Ecto neural progenitor cell (in vitro differentiated cells): ENCODE measurements around the gene ADAMTSL1.
"Not testable (repeated sequence)": the region's sequence is repeated elsewhere in the genome, so short reads cannot be mapped to it uniquely, and the experiment has no call there.

ENCODE experiments used
- DNase-seq: peaks from one replicate; pipeline ENCODE4 v3.0.0-alpha.2; 2018; ENCODE audit warnings: low spot score

Gene ADAMTSL1

GRCh38 chr9:18864516-18864915 is 390.6 kb downstream of the ADAMTSL1 start:
- DNase-seq = no peak

GRCh38 chr9:18865542-18865941 is 391.6 kb downstream of the ADAMTSL1 start:
- DNase-seq = no peak

GRCh38 chr9:18866121-18866831 is 392.3 kb downstream of the ADAMTSL1 start:
- DNase-seq = no peak

- DNase-seq = no peak
These were observed 395.8 kb downstream of the ADAMTSL1 start for GRCh38 chr9:18869725-18870124.

GRCh38 chr9:18874069-18874468 is 400.1 kb downstream of the ADAMTSL1 start:
- no peak for DNase-seq

GRCh38 chr9:18874990-18875389 is 401.0 kb downstream of the ADAMTSL1 start:
- DNase-seq = not testable (repeated sequence)

- DNase-seq = no peak
These were observed 404.0 kb downstream of the ADAMTSL1 start for GRCh38 chr9:18877984-18878383.

- DNase-seq = no peak
These were observed 407.8 kb downstream of the ADAMTSL1 start for GRCh38 chr9:18881758-18882157.

GRCh38 chr9:18887546-18887945 is 413.6 kb downstream of the ADAMTSL1 start:
- no peak for DNase-seq

GRCh38 chr9:18888290-18888689 is 414.3 kb downstream of the ADAMTSL1 start:
- DNase-seq = no peak

GRCh38 chr9:18889550-18889949 is 415.6 kb downstream of the ADAMTSL1 start:
- no peak for DNase-seq

GRCh38 chr9:18890372-18890771 is 416.4 kb downstream of the ADAMTSL1 start:
- no peak for DNase-seq

GRCh38 chr9:18891946-18892670 is 418.2 kb downstream of the ADAMTSL1 start:
- no peak for DNase-seq

- no peak for DNase-seq
These were observed 419.1 kb downstream of the ADAMTSL1 start for GRCh38 chr9:18893046-18893445.

GRCh38 chr9:18893491-18893890 is 419.5 kb downstream of the ADAMTSL1 start:
- no peak for DNase-seq

- no peak for DNase-seq
These were observed 422.1 kb downstream of the ADAMTSL1 start for GRCh38 chr9:18896004-18896403.

GRCh38 chr9:18896531-18897179 is 422.7 kb downstream of the ADAMTSL1 start:
- DNase-seq = no peak

- no peak for DNase-seq
These were observed 429.5 kb downstream of the ADAMTSL1 start for GRCh38 chr9:18903450-18903849.

GRCh38 chr9:18905028-18905882 is 431.3 kb downstream of the ADAMTSL1 start:
- DNase-seq = no peak

GRCh38 chr9:18905883-18906629 is 432.1 kb downstream of the ADAMTSL1 start:
- DNase-seq = no peak

- no peak for DNase-seq
These were observed 432.9 kb downstream of the ADAMTSL1 start for GRCh38 chr9:18906656-18907395.
